ENCODE measurements around the gene PLXNA4. TPM values are rescaled to one million over a fixed set of nuclear protein-coding genes. Genes with fewer than 3 reads are reported as not detected.

PLXNA4 gene
- total and polyA plus RNA-seq, 2 experiments from 2014 or later = 0.08 to 0.80 TPM

DNA sequence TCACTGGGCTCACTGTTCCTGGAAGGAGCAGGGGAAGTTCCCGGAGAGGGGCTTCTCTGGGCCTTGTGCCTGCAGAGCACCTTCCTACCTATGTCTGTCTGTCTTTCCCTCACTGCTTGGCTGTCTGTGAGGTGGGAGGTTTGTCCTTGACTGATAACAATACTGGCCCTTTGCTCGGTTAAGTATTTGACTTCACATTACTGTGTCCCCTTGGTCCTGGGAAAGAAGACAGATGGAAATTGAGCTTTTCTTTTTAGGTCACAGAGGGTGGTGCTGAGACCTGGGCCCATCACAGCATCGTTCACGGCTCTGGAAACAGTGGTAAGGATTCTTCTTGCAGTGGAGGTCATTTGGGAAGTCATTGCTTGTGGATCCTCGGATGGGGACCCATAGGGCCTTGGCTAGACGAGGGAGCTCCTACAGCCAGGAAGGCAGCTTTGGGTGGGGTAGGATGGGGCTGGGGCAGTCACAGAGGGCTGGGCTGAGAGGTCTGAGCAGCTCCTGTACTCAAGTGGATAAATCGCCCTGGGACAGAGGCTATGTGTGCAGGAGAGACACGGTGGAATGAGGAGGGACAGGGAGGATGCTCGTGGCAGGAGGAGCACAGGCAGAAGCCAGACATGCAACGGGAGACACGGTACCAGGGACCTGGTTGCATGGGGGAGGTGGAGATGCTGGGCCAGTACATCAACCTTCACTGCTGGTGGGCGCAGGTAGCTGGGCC is 450.2 kb downstream of the PLXNA4 start (continued):
- TF ChIP-seq CTCF (conservative IDR thresholded peaks at IDR 0.05; ENCODE audit: low read depth in 2 of 2) = no peak

DNA sequence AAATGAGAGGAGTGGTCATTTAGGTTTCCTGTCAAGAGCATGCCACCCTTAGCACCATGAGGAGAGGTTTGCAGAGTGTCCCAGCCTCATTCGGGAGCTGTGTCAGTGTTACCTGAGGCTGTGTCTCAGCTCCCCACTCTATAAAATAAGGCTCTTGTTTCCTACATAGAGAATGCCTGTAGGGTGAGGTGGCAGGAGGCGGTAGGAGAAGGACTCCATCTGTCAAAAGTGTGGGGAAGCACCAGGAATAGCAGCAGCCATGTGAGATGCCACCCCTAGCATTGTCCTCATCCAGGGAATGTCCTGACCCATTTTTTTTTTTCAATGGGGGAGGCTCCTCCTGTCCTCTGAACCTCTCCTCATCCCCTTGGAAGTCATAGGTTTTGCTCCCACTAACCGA is 451.2 kb downstream of the PLXNA4 start:
- DNase-seq (ENCODE audit: low spot score) (no peak), ATAC-seq (no peak)
- H4K20me1 ChIP-seq (replicated peaks; ENCODE audit: insufficient read depth) = no peaks in the 10 kb centered on the region
- H3K27me3 Mint-ChIP-seq (ENCODE audit: insufficient read depth, low read depth, poor library complexity) = peaks cover 7% of the 10 kb centered on the region
- H3K27ac Mint-ChIP-seq = no peak overlapping the region
- no peaks in the 10 kb centered on the region for H3K27me3 ChIP-seq (ENCODE audit: insufficient read depth)
- H3K36me3 Mint-ChIP-seq (ENCODE audit: low read depth) = peaks cover 20% of the 10 kb centered on the region
- no peak for TF ChIP-seq EZH2 (IDR thresholded peaks at IDR 0.05; ENCODE audit: low read depth, unreplicated experiment)
- no peak for TF ChIP-seq ZNF331 (CRISPR knock-in tag; IDR thresholded peaks at IDR 0.05; ENCODE audit: low read depth)
- TF ChIP-seq NANOG (IDR thresholded peaks at IDR 0.05; ENCODE audit: borderline replicate concordance) = no peak
- TF ChIP-seq ZNF114 (CRISPR knock-in tag; IDR thresholded peaks at IDR 0.05) = no peak
- no peak for TF ChIP-seq ZNF462 (CRISPR knock-in tag; IDR thresholded peaks at IDR 0.05)
- no peak for TF ChIP-seq ETS1 (IDR thresholded peaks at IDR 0.05)
- H3K4me2 ChIP-seq = no peak overlapping the region
- H3F3A ChIP-seq (replicated peaks; ENCODE audit: low read depth) = no peaks in the 10 kb centered on the region
- no peaks in the 10 kb centered on the region for H3K79me2 ChIP-seq (replicated peaks; ENCODE audit: insufficient read depth)
- no peak overlapping the region for H3K4me3 Mint-ChIP-seq
- H3K9me2 ChIP-seq (ENCODE audit: insufficient read depth) = peaks cover 8% of the 10 kb centered on the region; the same call in 1 of the 2 replicates
- no peak overlapping the region for H3K27ac ChIP-seq (ENCODE audit: low read depth)
- H3K36me3 ChIP-seq (ENCODE audit: insufficient read depth) = no peaks in the 10 kb centered on the region
- H3K4me3 ChIP-seq = no peak overlapping the region
- H3K9me3 Mint-ChIP-seq = peaks cover 23% of the 10 kb centered on the region
- no peaks in the 10 kb centered on the region for H3K4me1 ChIP-seq (ENCODE audit: insufficient read depth)
- no peak overlapping the region for H2AFZ ChIP-seq
- peaks cover 10% of the 10 kb centered on the region for H3K4me1 Mint-ChIP-seq

Measured in GM23338 (cell line).